GM20000 (cell line): ENCODE results near the gene PKP4.
"Not testable (repeated sequence)": the region's sequence is repeated elsewhere in the genome, so short reads cannot be mapped to it uniquely, and the experiment has no call there.

Source experiments
- DNase-seq: peaks from one replicate; pipeline ENCODE4 v3.0.0; 2012; ENCODE audit warnings: low spot score
- CTCF ChIP-seq: IDR thresholded peaks from 2 replicates; pipeline ENCODE4 v1.5.1; 2012; ENCODE audit warnings: mild to moderate bottlenecking, control low read depth; ENCODE audit errors: extremely low read depth, missing control alignments

PKP4 gene

GRCh38 chr2:158414538-158414937 lies 42.2 kb upstream of the PKP4 start:
- no peak for TF ChIP-seq CTCF
- DNase-seq, result no peak

GRCh38 chr2:158432117-158432516 lies 24.6 kb upstream of the PKP4 start:
- DNase-seq, result no peak
- TF ChIP-seq CTCF, result no peak

- not testable (repeated sequence) for DNase-seq
Measured at GRCh38 chr2:158433716-158434115, 23.0 kb upstream of the PKP4 start.

GRCh38 chr2:158439062-158439461 lies 17.7 kb upstream of the PKP4 start:
- not testable (repeated sequence) for DNase-seq

GRCh38 chr2:158443606-158444005 lies 13.1 kb upstream of the PKP4 start:
- no peak for TF ChIP-seq CTCF

GRCh38 chr2:158457092-158457825 lies 507 bp downstream of the PKP4 start:
- DNase-seq, result peak; percentile 70
- no peak for TF ChIP-seq CTCF

More at GRCh38 chr2:158443606-158444005, 13.1 kb upstream of the PKP4 start:
- DNase-seq, result no peak

GRCh38 chr2:158457826-158458616 lies 1.3 kb downstream of the PKP4 start:
- peak; percentile 20 for TF ChIP-seq CTCF
- DNase-seq, result peak; percentile 74

GRCh38 chr2:158458617-158458920 lies 1.8 kb downstream of the PKP4 start:
- TF ChIP-seq CTCF, result no peak
- DNase-seq, result no peak
